ENCODE data around the gene ZNF865. TPM values are rescaled to one million over a fixed set of nuclear protein-coding genes. Genes with fewer than 3 reads are reported as not detected.

ZNF865 gene
- total RNA-seq, 3 donors from 2014 or later, result 12.7 to 18.5 (median 13.2) TPM

DNA sequence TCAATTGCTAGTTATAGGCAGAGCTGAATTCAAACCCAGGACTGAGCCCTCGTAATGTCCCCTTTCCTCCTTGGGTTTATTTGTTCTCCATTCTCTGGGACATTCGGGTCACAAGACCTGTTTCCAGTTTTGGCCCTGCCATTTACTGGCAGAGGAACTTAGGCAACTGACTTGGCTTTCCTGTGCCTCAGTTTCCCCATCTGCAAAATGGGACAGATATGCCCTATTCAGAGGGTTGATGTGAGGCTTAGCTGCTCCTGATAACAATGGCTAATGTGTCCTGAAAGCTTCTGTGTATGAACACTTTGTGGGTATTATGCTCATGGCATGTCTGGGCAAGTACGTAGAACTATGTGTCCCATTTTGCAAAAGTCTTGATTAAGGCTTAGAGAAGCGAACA is 4.4 kb upstream of the ZNF865 start:
- Histone ChIP-seq H3K4me1 (ENCODE audit: low read depth) (peaks cover 24% of the 10 kb centered on the region), H3K36me3 (ENCODE audit: low read depth) (no peaks in the 10 kb centered on the region), H3K4me3 (no peak overlapping the region), H3K9me3 (no peaks in the 10 kb centered on the region)
- TF ChIP-seq, protein P1, sequence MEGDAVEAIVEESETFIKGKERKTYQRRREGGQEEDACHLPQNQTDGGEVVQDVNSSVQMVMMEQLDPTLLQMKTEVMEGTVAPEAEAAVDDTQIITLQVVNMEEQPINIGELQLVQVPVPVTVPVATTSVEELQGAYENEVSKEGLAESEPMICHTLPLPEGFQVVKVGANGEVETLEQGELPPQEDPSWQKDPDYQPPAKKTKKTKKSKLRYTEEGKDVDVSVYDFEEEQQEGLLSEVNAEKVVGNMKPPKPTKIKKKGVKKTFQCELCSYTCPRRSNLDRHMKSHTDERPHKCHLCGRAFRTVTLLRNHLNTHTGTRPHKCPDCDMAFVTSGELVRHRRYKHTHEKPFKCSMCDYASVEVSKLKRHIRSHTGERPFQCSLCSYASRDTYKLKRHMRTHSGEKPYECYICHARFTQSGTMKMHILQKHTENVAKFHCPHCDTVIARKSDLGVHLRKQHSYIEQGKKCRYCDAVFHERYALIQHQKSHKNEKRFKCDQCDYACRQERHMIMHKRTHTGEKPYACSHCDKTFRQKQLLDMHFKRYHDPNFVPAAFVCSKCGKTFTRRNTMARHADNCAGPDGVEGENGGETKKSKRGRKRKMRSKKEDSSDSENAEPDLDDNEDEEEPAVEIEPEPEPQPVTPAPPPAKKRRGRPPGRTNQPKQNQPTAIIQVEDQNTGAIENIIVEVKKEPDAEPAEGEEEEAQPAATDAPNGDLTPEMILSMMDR (IDR thresholded peaks at IDR 0.05), result no peak
- intact Hi-C loops (cut with DNase I, micrococcal nuclease), result no loop called here
- DNase-seq (peak in 1 of 3 donors; percentile 28), ATAC-seq (no peak)

DNA sequence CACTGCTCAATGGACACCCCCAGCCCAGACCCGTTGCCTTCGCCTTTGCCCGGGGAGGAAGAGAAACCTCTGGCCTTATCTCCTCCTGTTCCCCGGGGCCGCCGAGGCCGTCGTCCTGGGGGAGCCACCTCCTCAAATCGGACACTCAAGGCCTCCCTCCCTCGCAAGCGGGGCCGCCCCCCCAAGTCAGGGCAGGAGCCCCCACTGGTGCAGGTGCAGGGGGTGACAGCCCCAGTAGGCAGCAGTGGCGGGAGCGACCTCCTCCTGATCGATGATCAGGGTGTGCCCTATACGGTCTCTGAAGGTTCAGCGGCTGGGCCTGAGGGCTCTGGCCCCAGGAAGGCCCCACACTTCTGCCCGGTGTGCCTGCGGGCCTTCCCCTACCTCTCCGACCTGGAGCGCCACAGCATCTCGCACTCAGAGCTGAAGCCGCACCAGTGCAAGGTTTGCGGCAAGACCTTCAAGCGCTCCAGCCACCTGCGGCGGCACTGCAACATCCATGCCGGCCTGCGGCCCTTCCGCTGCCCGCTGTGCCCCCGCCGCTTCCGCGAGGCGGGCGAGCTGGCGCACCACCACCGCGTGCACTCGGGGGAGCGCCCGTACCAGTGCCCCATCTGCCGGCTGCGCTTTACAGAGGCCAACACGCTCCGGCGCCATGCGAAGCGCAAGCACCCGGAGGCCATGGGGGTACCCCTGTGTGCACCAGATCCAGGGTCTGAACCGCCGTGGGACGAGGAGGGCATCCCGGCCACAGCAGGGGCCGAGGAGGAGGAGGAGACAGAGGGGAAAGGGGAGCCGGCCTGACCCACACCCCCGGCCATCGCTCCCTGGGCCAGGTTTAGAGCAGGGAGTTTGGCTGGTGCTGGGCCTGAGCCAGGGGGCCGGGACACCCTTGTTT is 3.1 kb upstream of the ZNF865 start:
- intact Hi-C loops (cut with DNase I, micrococcal nuclease), result no loop called here
- TF ChIP-seq, protein P1 (IDR thresholded peaks at IDR 0.05), result no peak
- Histone ChIP-seq H3K4me1 (ENCODE audit: low read depth) (peaks cover 37% of the 10 kb centered on the region), H3K9me3 (no peaks in the 10 kb centered on the region), H3K4me3 (no peak overlapping the region), H3K36me3 (ENCODE audit: low read depth) (no peaks in the 10 kb centered on the region)
- ATAC-seq, result no peak
- DNase-seq, result peak in 1 of 3 donors; percentile 64

DNA sequence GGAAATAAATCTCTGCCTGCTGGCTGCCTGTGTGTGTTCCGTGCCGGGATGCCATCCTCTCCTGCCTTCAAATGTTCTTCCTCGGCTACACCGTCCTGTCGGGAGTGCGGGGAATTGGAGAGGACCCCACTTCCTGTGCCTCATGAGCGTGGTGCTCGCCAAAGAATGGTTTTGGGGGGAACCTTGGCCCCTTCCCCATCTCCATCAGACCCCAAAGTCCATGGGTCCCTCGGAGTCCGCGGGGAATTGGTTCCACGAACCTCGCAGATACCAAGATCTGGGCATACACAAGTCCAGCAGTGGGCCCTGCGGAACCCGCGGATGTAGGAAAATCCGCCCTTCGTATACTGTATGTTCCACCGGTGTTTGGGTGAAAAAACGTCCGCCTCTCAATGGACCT is 2.3 kb upstream of the ZNF865 start:
- ATAC-seq (no peak), DNase-seq (peak; percentile 16 to 67 (median 46))
- intact Hi-C loops (cut with DNase I, micrococcal nuclease), result no loop called here
- H3K9me3 ChIP-seq, result no peaks in the 10 kb centered on the region
- H3K36me3 ChIP-seq (ENCODE audit: low read depth), result no peaks in the 10 kb centered on the region
- TF ChIP-seq, protein P1 (IDR thresholded peaks at IDR 0.05), result no peak
- H3K4me1 ChIP-seq (ENCODE audit: low read depth), result peaks cover 38% of the 10 kb centered on the region
- no peak overlapping the region for H3K4me3 ChIP-seq

GRCh38 chr19:55603581-55604292 is 1.7 kb upstream of the ZNF865 start:
- intact Hi-C loops (cut with DNase I, micrococcal nuclease), result no loop called here
- Histone ChIP-seq H3K36me3 (ENCODE audit: low read depth) (no peaks in the 10 kb centered on the region), H3K4me1 (ENCODE audit: low read depth) (peaks cover 38% of the 10 kb centered on the region), H3K9me3 (no peaks in the 10 kb centered on the region), H3K4me3 (no peak overlapping the region)
- TF ChIP-seq, protein P1 (IDR thresholded peaks at IDR 0.05), result no peak
- no peak for ATAC-seq
- peak in 2 of 3 donors; percentile 58 to 61 for DNase-seq

GRCh38 chr19:55605207-55605636 is 225 bp upstream of the ZNF865 start:
- DNase-seq, result peak; percentile 96 to 99 (median 97)
- peak; percentile 85 for ATAC-seq
- Histone ChIP-seq H3K4me3 (peak overlapping the region; percentile 74), H3K4me1 (ENCODE audit: low read depth) (peaks cover 38% of the 10 kb centered on the region), H3K9me3 (no peaks in the 10 kb centered on the region), H3K36me3 (ENCODE audit: low read depth) (no peaks in the 10 kb centered on the region)
- TF ChIP-seq, protein P1 (IDR thresholded peaks at IDR 0.05), result no peak
- intact Hi-C loops (cut with DNase I, micrococcal nuclease), result no loop called here
